H1 (cell line): ENCODE results near the gene RPL39L. TPM values are rescaled to one million over a fixed set of nuclear protein-coding genes. Genes with fewer than 3 reads are reported as not detected.

ENCODE experiments used
- BCL11A ChIP-seq, 2 experiments: IDR thresholded peaks; one replicate each; pipeline ENCODE4 v1.6.1; 2011; ENCODE audit warnings: low read depth in 2 of 2, low read length in 2 of 2, mild to moderate bottlenecking in 2 of 2
- CEBPB ChIP-seq: IDR thresholded peaks from 2 replicates; pipeline ENCODE4 v1.6.1; 2012; ENCODE audit warnings: low read depth, low read length
- EZH2 ChIP-seq: fragments of 200-600 bp; sonication (generic); IDR thresholded peaks from 2 replicates; pipeline ENCODE4 v1.7.1; 2012; ENCODE audit warnings: low read depth, mild to moderate bottlenecking, moderate library complexity, low read length, inconsistent platforms; ENCODE audit not compliant: severe bottlenecking
- NRF1 ChIP-seq: IDR thresholded peaks from 2 replicates; pipeline ENCODE4 v1.6.1; 2011; ENCODE audit warnings: mild to moderate bottlenecking, low read depth, low read length, improper control_type of control experiment
- RAD21 ChIP-seq, 2 experiments: IDR thresholded peaks in 1 of 2; conservative IDR thresholded peaks in 1 of 2; 2 replicates each; pipeline ENCODE4 v1.6.1; 2011; ENCODE audit warnings: low read depth in 2 of 2, low read length in 2 of 2, improper control_type of control experiment in 1 of 2, inconsistent platforms in 1 of 2, mild to moderate bottlenecking in 1 of 2, moderate library complexity in 1 of 2
- SIN3A ChIP-seq, 2 experiments: IDR thresholded peaks in 1 of 2; conservative IDR thresholded peaks in 1 of 2; 2 replicates each; pipeline ENCODE4 v1.6.1; 2011 to 2012; ENCODE audit warnings: low read length in 2 of 2, improper control_type of control experiment in 1 of 2, low read depth in 1 of 2, mild to moderate bottlenecking in 1 of 2
- polyA plus RNA-seq, 7 experiments: library from polyadenylated mRNA; depleted of rRNA in 3 of 7; stranded (reverse) in 5 of 7; unstranded in 2 of 7; fragments of >200 nt in 5 of 7; fragments of 200-250 nt in 2 of 7; gene quantifications; 1 replicate in 5 of 7; 2 replicates in 1 of 7; 4 replicates in 1 of 7; pipeline versions ENCODE4 v1.2.1 to v1.2.3, GENCODE V29; 2011 to 2013; ENCODE audit warnings: missing spikeins in 2 of 7, mixed read lengths in 2 of 7
- total RNA-seq: library from RNA; stranded (reverse); fragmentation: NEBNext Ultra II Directional; extraction: Animal tissue kit (Norgen Biotek cat#: 25700); gene quantifications from 2 replicates; pipeline ENCODE4 v1.2.1, GENCODE V29; 2021

Gene RPL39L
- total and polyA plus RNA-seq, 2 of the 8 experiments (the other 6 are each of a cell fraction or from before 2014, with no cell fraction given), result 51.8 to 67.7 TPM

GRCh38 chr3:187188931-187189330 lies 49.6 kb upstream of the RPL39L start (continued):
- TF ChIP-seq EZH2, result no peak
- no peak for TF ChIP-seq BCL11A (IDR thresholded peaks at IDR 0.05; ENCODE audit: low read depth in 2 of 2, low read length in 2 of 2)
- TF ChIP-seq CEBPB, result no peak
- TF ChIP-seq NRF1, result no peak
- TF ChIP-seq RAD21 (IDR thresholded peaks at IDR 0.05 in 1 of 2, conservative IDR thresholded peaks at IDR 0.05 in 1 of 2; ENCODE audit: low read depth in 2 of 2, low read length in 2 of 2), result no peak
- TF ChIP-seq SIN3A (conservative IDR thresholded peaks at IDR 0.05 in 1 of 2, IDR thresholded peaks at IDR 0.05 in 1 of 2; ENCODE audit: low read depth in 1 of 2, low read length in 2 of 2), result no peak
- TF ChIP-seq, all 59 proteins: peak for 0
